Measurements from ENCODE around the gene MYO1B. TPM values are rescaled to one million over a fixed set of nuclear protein-coding genes. Genes with fewer than 3 reads are reported as not detected.

The MYO1B gene
- total and polyA plus RNA-seq, 7 donors = 6.2 to 37.1 (median 13.8) TPM

- 78 to 98% methylated on average over 2 of the region's 2 CpGs for WGBS, 2 donors
- no peak for TF ChIP-seq POLR2AphosphoS5 (IDR thresholded peaks at IDR 0.05)
- TF ChIP-seq CTCF (IDR thresholded peaks at IDR 0.05) = no peak
- TF ChIP-seq POLR2A (IDR thresholded peaks at IDR 0.05) = no peak
- no peak for TF ChIP-seq EP300 (IDR thresholded peaks at IDR 0.05)
- H3K27me3 ChIP-seq = no peaks in the 10 kb centered on the region
- H3K9me3 ChIP-seq = no peaks in the 10 kb centered on the region
- DNase-seq = no peak
- H3K4me3 ChIP-seq = no peak overlapping the region
- H3K36me3 ChIP-seq = no peaks in the 10 kb centered on the region
- intact Hi-C loops (cut with DNase I) = no loop called here
- H3K4me1 ChIP-seq = no peaks in the 10 kb centered on the region
- H3K27ac ChIP-seq = no peak overlapping the region
Measured at GRCh38 chr2:191228333-191228732, 16.9 kb upstream of the MYO1B start.

DNA sequence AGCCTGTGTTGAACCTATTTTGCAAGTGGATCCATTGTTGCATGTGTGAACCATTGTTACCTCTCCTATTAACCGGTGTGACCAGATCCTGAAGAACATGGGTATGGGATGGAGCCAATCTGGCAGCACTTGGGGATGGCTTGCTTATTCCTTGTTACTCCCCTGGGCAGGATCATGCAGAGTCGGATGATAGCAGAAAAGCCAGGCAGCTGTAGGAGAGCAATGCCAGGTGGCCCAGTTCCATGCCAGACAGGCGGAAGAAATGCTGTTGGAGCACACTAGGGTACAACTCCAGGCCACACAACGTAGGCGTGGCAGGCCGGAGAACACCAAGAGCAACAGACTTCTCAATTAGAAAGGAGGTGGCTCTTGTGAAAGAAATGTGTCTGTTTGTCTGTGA lies 16.3 kb upstream of the MYO1B start:
- Histone ChIP-seq H3K4me3 (no peak overlapping the region), H3K36me3 (no peaks in the 10 kb centered on the region), H3K9me3 (no peaks in the 10 kb centered on the region), H3K4me1 (no peaks in the 10 kb centered on the region), H3K27me3 (no peaks in the 10 kb centered on the region), H3K27ac (no peak overlapping the region)
- WGBS, 2 donors = 43 to 81% methylated on average over 6 of the region's 6 CpGs
- TF ChIP-seq EP300 (IDR thresholded peaks at IDR 0.05) (no peak), POLR2AphosphoS5 (IDR thresholded peaks at IDR 0.05) (peak in 1 of 4 donors; percentile 19), CTCF (IDR thresholded peaks at IDR 0.05) (no peak)
- intact Hi-C loops (cut with DNase I) = no loop called here
- no peak for DNase-seq

- WGBS, 2 donors = 69 to 80% methylated on average over 5 of the region's 5 CpGs
- no peaks in the 10 kb centered on the region for H3K9me3 ChIP-seq
- no peak for DNase-seq
- H3K27me3 ChIP-seq = no peaks in the 10 kb centered on the region
- no peak overlapping the region for H3K4me3 ChIP-seq
- intact Hi-C loops (cut with DNase I) = no loop called here
- H3K36me3 ChIP-seq = no peaks in the 10 kb centered on the region
- no peaks in the 10 kb centered on the region for H3K4me1 ChIP-seq
- no peak for TF ChIP-seq EP300 (IDR thresholded peaks at IDR 0.05)
- no peak overlapping the region for H3K27ac ChIP-seq
Measured at GRCh38 chr2:191230174-191230573, 15.0 kb upstream of the MYO1B start.

DNA sequence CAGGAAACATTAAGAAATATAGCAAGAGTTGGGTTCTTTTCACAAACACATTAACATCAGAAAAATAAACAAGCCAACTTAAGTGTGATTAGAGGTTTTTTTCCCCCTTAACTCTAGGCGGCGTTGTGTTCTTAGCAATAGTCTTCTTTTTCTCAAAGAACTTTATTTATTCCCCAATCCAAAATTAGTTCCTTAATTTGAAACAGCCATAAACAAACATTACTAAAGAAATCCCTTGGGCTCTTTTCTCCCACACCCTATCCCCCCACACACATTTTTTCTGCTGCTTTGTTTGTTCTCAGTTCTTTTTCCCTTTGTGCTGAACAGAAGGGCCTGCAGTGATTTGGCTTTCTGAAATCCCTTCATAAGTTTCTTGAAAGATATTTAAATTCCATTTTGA lies 13.2 kb upstream of the MYO1B start:
- Histone ChIP-seq H3K36me3 (no peaks in the 10 kb centered on the region), H3K9me3 (no peaks in the 10 kb centered on the region), H3K27me3 (no peaks in the 10 kb centered on the region), H3K4me3 (no peak overlapping the region), H3K4me1 (no peaks in the 10 kb centered on the region), H3K27ac (peak overlapping the region in 1 of 4 donors; percentile 33)
- 62 to 74% methylated on average over 2 of the region's 2 CpGs for WGBS, 2 donors
- DNase-seq = no peak
- TF ChIP-seq EP300 (IDR thresholded peaks at IDR 0.05) = no peak
- no peak for TF ChIP-seq POLR2A (IDR thresholded peaks at IDR 0.05)
- TF ChIP-seq POLR2AphosphoS5 (IDR thresholded peaks at IDR 0.05) = no peak
- TF ChIP-seq CTCF (IDR thresholded peaks at IDR 0.05) = no peak
- intact Hi-C loops (cut with DNase I) = no loop called here

- no peaks in the 10 kb centered on the region for H3K9me3 ChIP-seq
- WGBS, 2 donors = 70 to 75% methylated on average over 5 of the region's 5 CpGs
- H3K4me1 ChIP-seq = no peaks in the 10 kb centered on the region
- no peak for DNase-seq
- intact Hi-C loops (cut with DNase I) = no loop called here
- no peak overlapping the region for H3K4me3 ChIP-seq
- no peaks in the 10 kb centered on the region for H3K36me3 ChIP-seq
- H3K27ac ChIP-seq = no peak overlapping the region
- TF ChIP-seq EP300 (IDR thresholded peaks at IDR 0.05) = no peak
- TF ChIP-seq CTCF (IDR thresholded peaks at IDR 0.05) = no peak
- no peak for TF ChIP-seq POLR2A (IDR thresholded peaks at IDR 0.05)
- no peak for TF ChIP-seq POLR2AphosphoS5 (IDR thresholded peaks at IDR 0.05)
- H3K27me3 ChIP-seq = no peaks in the 10 kb centered on the region
Measured at GRCh38 chr2:191233533-191233932, 11.7 kb upstream of the MYO1B start.

All from sigmoid colon (tissue), 7 donors.